HG02798 (cell line): ENCODE measurements around the gene MYO18B.
"Not testable (repeated sequence)": the region's sequence is repeated elsewhere in the genome, so short reads cannot be mapped to it uniquely, and the experiment has no call there.

ENCODE experiments used
- ATAC-seq: cut with Tn5 transposase; IDR thresholded peaks from one replicate; pipeline ENCODE4 v1.9.1; 2021; ENCODE audit warnings: mild to moderate bottlenecking; ENCODE audit not compliant: unreplicated experiment, poor library complexity

The MYO18B gene

DNA sequence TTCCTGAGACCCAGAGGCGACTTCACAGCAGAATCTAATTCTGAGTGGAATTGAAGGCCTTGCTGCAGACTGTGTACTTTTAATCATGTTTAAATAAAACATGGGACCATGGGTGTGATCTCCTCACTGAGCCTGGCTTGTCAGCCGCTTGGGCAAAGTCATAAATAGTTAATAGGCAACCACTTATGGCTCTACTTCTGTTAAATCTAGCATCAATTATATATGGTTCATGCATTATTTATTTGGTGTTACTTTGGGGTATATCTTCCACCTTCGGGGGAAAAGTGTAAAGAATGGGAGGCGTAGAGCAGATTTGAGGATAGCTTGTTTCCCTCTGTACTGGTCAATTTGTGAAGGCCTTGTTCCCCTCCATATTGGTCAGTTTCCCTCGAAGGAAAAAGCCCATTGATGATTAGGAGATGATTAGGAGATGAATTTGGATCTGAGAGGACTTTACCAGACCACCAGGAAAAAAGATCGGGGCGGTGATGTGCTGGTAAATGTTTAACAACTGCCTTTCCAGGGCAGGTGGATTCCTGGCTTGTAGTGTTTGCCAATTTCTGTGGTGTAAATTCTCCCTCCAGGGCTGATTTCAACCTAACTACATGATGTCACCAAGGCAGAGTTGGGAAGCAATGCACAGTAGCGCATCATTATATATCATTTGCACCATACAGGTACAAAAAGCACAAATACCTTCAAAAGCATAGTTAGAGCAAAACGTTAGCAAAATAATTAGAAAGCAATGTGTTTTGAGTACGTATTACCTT is 223.2 kb downstream of the MYO18B start:
- ATAC-seq: no peak

DNA sequence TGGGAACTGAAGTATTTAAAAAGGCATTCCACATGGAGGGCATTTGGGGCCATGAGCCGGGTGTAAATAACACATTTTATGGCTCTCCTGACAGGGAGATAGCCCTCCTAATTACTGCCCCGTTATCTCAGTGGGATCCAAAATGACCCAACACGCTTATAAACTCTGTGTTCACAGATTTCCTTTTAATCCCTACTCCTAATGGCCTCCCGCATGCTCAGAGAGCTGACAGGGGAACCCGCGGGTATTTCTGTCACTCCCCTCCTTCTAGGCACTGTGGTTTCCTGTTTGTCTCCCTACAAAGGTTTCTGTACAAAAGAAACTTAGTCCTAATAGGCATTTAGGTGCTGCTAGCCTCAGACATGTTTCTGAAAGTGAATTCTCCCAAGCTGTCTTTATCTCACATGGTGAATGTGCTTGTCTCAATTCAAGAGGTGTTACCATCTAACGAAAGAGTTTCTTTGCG is 224.5 kb downstream of the MYO18B start:
- no peak for ATAC-seq

DNA sequence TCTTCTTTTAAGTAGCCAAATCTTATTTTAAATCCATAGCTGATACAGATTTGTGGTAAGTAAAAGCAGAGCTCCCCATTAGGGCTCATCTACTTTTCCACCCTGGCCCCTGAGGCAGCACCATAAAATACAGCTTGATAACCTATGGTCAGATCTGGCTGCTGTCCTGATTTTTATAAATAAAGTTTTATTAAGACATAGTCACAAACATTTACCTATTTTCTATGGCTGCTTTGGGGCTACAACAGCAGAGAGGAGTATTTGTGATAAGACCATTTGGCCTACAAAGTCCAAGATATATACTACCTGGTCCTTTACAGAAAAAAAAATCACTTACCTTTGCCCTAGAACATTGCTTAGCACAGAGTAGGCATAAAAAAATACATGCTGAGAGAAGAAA is 227.3 kb downstream of the MYO18B start:
- ATAC-seq: no peak

DNA sequence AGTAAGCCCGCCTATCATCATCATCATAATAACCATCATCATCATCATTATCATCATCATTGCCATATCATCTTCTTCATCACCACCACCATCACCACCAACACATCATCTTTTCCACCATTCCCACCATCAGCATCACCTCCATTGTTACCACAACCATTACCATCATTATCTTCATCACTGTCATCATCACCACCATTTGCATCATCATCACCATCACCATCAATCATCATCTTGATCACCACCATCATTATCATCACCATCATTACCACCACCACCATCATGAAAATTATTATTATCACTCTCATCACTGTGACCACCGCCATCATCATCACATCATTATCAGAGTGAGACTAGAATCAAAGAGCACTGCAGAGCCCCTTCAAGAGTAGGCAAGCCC is 227.9 kb downstream of the MYO18B start:
- no peak for ATAC-seq

DNA sequence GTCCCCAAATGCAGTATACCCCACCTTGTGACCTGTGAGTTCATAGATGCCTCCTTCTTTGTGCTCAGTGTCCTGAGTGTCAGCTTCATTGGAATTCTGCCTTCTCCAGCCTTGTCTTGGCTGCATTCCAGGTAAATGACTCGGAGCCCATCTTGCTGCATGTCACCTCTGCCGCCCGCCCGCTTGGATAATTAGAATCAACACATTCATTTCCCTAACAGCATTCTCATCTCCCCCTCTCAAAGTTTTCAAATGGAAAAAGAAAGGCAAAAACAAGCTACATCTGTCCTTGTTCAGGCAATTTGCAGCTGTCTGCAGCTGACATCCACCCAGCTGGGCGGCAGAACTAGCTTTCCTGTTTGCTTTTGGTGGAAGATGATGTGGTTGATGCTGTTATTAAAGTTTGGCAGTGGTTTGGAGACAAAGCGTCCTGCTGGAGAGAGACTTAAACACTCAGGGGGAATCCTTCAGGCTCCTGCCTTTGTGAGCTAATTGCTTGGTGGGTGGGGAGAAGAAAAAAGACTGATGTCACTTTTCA is 228.5 kb downstream of the MYO18B start:
- no peak for ATAC-seq

DNA sequence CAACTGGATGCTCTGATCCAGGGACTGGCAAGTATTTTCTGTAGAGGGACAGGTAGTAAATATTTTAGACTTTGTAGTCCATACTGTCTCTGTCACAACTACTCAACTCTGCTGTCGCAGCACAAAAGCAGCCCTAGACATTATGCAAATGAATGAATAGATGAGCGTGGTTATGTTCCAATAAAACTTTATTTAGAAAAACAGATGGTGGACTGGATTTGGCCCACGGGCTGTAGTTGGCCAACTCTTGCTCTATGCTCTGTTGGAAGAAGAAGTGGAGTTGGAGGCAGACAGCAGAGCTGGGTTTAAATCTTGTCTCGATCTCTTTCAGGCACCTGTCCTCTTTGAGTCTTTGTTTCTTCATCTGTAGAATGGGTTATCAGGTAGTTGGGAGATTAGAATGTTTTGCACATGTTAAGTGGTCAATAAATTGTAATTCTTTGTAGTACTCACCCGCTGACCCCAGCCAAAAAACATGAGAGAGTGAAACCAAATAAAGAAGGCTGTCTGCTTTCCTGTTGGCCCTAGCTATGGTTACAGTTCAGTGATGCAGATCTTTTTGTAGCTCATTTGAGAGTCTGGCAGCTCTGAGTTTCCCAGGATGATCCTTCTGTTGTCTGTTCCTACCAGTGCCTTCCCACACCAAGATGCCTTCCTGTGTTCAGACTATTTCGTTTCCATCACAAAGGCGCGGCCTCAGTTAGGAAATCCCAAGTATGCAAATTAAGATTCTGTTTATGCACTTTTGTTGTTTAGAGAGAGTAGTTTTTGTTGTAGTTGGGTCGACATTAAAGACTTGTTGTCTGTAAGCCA is 229.2 kb downstream of the MYO18B start:
- ATAC-seq: no peak

DNA sequence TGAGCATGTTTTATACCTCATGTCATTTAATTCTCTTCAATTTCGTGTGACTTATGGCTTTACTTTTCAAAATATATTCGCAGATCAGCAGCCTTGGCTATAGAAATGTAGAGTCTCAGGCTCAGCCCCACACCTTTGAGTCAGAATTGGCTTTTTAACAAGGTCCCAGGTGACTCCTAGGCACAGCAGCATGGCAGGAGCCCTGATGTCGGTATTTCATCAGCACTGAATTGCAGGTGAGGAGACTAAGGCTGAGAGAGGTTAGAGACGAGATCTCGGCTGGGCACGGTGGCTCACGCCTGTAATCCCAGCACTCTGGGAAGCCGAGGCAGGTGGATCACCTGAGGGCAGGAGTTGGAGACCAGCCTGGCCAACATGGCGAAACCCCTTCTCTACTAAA is 230.4 kb downstream of the MYO18B start:
- ATAC-seq: no peak

DNA sequence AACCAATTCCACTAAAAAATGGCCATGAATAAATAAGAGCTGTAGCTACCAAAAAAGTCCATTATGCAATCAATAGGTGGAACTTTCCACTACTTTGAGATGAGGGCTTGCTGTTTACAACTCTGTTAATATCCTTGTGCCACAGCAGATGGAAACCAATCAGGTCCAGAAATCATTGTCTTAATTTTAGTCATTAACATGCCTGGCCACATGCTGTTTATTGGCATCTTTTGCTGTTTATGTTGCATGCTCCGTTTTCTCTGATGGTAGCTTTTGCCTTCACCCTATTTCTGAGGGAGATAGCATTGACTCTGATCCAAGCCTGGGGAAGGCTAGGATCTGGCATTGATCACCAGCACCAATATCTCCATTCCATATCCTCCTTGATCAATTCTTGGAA is 234.4 kb downstream of the MYO18B start:
- ATAC-seq: no peak

DNA sequence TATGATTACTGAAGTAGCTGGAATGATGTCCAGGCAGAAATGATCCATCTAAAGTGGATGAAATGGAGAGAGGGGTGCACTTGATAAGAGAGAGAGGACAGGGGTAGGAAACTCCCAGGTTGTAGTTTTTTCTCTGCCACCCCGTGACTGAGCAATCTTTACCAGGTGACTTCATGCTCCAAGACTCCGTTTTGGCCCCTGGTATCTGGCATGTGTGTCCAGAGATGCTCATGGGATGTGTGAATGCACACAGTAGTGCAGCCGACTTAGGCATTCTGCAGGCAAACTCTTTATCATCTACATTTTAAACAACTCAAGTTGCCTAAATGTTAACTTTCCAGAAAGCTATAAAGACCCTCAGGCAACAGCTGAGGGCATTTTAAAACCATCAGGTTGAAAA is 238.0 kb downstream of the MYO18B start:
- ATAC-seq: no peak

DNA sequence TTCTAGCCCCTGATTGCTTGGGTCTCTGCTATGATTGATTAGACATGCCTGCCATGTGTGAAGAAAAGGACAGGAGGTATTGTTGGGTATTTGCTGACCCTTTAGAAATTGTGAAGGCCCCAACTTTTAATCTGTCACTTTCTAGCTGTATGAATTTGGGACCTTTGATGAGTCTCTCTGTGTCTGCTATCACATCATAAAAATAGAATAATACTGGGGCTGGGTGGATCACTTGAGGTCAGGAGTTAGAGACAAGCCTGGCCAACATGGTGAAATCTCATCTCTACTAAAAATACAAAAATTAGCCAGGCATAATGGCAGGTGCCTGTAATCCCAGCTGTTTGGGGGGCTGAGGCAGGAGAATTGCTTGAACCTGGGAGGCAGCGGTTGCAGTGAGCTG is 242.9 kb downstream of the MYO18B start:
- not testable (repeated sequence) for ATAC-seq

DNA sequence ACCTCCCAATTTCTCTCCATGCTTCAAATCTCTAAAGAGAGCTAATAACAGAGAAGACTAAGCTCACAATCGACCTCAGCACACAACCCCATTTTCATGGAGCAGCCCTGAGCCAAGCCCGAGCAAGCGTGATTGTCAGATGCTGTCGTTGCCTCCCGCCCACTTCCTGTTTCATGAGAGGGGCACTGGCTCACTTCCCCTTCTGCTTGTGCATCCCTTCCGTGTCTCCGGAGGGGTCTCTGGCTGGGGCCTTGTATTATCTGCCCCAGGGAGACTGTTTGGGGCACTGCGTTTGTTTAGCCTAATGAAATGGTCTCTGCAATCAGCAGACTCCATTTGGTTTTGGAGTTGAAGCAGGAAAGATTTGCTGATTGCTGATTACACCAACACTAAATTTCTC is 246.0 kb downstream of the MYO18B start:
- no peak for ATAC-seq

DNA sequence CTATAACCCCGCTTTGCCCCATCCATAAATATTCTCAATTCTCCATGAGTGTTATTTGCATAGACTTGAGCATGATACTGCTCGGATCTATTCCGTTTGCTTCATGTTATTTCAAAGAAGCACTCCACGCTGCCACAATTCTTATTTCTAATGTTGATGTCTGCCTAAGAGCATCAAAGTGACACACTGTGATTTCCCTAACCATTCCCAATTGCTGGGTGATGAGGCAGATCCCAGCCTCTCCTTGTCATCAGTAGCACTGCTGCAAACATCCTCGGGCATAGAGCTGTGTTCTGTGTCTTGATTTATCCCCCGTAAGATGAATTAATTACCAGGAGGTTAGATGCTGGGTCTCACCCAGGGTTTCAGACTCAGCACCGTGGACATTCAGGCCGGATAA is 249.0 kb downstream of the MYO18B start:
- no peak for ATAC-seq

DNA sequence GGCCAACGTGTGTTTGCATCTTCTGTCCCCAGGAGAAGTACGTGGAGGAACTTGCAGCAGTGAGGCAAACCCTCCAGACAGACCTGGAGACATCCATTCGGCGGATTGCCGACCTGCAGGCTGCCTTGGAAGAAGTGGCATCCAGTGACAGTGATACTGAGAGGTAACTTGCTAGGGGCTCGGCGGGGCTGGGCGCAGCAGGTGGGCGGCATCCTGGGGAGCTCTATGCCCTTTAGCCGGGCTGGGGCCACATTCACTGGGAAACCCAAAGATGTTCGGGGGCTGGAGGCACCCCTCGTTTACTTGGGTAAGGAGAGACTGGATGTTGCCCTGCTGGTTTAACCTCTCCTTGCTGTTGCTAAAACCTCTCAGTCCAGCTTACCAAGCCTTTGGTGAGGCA is 250.3 kb downstream of the MYO18B start:
- no peak for ATAC-seq

DNA sequence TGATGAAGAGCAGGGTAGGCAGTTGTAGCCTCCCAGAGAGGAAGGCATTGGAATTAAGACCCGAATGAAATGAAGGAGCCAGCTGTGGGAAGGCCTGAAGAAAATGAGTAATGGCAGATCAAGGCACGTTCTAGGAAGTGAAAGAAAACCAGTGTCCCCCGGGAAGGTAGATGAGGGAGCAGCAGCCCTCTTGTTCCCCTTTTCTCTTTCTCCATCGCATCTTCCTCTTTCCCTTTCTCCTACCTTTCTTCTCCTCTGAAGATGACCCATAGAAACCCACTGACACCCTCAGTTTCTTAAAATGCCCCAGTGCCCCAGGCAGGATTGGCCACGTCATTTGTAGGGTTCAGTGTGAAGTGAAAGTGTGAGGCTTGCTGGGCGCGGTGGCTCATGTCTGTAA is 254.7 kb downstream of the MYO18B start:
- no peak for ATAC-seq

DNA sequence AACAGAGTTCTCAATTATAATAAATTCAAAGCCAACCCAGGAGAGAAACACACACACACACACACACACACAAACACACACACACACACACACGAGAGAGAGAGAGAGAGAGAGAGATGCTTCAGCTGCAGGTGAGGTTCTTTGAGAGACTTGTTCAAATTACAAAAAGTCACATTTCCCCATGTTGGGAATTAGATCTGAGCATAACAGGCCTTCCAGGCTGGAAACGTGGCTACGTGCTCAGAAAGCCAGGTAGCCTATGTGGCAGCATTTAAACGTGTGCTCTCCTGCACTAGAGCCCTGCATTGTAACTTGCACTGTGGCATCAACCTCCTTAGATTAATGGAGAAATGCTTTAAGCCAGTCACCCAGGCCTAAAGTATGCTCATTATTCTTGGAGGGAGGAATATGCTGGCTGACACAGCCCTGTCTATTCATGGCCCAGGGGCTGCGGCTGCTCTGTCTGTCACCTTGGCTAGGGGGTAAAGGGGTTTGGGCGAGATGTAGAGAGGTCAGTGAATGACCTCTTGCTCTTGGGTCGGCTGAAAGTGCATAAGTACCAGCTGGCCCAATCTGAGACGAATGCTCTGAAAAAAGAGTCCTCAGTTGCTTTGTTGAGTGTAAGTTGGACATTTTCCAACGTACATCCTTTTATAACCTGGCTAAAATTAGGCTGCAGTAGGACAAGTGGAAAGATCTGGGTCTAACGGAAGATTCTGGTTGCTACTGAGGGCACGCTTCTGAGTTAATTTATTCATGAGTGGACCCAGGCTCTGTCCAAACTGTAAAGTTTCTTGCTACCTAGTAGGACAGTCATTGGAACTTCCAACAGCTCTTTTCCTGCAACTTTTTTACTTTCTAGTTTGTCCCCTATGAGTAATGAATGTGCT is 256.1 kb downstream of the MYO18B start:
- no peak for ATAC-seq

DNA sequence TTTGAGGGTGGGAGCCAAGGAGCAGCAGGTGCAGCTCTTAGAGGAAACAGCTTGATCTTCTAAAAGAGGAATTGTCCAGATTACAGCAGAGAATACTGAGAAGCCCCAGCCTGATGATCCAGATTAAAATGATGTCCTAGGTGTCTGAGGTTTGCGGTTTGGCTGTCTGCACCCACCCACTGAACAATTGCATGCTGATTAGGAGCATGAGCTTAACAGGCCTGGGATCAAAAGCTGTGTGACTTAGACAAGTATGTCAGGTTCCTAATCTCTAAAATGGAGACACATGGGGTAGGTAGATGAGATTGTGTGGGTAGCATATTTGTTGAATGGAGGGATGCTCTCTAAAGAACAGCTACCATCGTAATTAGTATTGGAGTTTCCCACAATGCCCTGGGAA is 260.5 kb downstream of the MYO18B start:
- ATAC-seq: no peak

DNA sequence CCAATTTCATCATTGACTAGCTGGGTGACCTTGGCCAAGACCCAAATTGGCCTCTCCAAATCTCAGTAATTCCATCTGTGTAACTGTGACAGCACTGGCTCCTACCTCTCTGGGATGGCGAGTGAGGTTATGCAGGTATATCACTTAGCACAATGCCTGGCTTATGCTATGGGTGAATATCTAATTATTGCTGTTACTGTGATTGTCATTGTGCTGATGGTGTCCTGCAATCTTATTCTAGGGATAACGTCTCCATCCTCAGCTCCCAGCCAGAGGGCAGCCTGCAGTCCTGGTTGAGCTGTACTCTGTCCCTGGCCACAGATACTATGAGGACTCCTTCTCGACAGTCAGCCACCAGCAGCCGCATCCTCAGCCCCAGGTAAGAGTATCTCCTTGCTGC is 262.5 kb downstream of the MYO18B start:
- ATAC-seq: no peak

DNA sequence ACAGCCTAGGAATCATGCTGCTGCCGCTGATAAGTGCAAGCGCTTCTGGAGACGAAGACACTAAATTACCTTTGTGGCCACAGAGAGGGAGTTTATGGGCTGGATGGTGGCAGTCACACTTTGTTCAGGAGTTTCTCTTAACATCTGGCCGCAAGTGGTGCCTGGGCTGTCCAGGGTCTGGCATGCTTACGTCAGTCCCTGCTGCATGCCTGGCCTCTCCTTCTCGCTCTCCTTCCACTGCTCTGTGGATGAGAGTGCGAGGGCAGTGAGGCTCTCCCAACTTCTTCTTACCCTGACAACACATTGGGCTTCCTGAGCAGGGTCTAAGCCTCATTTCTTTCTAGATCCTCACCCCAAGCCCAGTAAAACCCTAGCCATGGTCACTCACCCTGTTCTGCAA is 266.6 kb downstream of the MYO18B start:
- no peak for ATAC-seq

DNA sequence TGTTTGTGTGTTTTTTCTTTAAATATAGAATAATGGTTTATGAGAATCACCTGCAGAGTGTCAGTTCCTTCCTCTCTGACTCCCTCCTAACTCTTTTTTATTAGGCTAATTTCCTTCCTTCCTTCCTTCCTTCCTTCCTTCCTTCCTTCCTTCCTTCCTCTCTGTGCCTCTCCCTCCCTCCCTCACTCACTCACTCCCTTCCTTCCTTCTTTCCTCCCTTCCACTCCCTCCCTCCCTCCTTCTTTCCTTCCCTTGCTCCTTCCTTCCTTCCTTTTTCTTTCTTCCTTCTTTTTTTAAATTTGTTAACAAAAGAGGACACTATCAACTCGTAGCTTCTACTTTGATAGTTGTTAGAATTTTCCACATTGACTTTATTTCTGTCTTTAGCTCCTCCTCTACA is 274.9 kb downstream of the MYO18B start:
- no peak for ATAC-seq

DNA sequence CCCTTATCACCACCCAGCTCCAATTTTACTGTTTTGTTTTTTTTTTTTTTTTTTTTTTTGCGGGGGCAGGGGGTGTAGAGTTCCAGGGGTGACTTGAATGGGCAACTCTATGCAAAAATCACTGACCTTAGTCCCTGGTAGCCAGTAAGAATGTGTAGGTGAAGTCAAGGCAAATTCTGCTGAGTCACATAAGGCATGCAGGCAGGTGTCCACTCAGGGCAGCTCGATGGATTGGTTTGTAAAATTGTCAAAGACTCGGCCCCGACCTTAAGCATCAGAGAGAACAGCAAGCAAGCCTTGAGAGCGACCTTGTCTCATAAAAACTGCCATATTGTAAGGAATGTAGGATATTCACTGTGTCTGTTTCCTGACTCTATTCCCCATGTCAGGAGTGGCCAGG is 275.9 kb downstream of the MYO18B start:
- no peak for ATAC-seq

DNA sequence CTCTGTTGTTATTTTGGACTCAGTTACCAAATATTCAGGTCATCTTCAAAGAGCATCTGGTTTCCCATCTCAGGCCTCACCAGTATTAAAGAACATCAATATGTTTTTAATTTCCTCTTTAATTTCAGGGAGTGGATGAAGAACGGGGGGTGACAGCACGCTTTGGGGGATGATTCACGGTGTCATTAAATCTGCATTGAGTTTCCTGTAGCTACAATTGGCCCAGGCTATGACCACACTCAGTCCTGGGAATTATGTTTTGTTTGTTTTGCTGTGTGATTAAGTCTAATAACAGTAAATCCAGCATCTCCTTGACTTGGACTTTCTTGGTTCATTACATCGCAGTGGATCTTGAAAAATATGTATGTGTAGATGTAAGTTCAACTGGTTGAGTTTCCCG is 277.6 kb downstream of the MYO18B start:
- ATAC-seq: no peak
